Fibroblast of mammary gland (primary cell): Measurements from ENCODE around the gene ARHGAP22.

ENCODE experiments used
- DNase-seq: peaks from one replicate; pipeline ENCODE4 v3.0.0-alpha.2; 2010; ENCODE audit warnings: low read depth
- H3K4me3 ChIP-seq: 2 replicates; pipeline ENCODE4 v1.5.1; 2011; ENCODE audit warnings: low read depth, mild to moderate bottlenecking, low read length, moderate library complexity; ENCODE audit not compliant: control insufficient read depth
- TF ChIP-seq, protein P1 (sequence below): conservative IDR thresholded peaks from 2 replicates; pipeline ENCODE4 v1.5.1; 2011; ENCODE audit warnings: low read depth, low read length, inconsistent platforms; ENCODE audit not compliant: control insufficient read depth, insufficient read depth

Gene ARHGAP22

DNA sequence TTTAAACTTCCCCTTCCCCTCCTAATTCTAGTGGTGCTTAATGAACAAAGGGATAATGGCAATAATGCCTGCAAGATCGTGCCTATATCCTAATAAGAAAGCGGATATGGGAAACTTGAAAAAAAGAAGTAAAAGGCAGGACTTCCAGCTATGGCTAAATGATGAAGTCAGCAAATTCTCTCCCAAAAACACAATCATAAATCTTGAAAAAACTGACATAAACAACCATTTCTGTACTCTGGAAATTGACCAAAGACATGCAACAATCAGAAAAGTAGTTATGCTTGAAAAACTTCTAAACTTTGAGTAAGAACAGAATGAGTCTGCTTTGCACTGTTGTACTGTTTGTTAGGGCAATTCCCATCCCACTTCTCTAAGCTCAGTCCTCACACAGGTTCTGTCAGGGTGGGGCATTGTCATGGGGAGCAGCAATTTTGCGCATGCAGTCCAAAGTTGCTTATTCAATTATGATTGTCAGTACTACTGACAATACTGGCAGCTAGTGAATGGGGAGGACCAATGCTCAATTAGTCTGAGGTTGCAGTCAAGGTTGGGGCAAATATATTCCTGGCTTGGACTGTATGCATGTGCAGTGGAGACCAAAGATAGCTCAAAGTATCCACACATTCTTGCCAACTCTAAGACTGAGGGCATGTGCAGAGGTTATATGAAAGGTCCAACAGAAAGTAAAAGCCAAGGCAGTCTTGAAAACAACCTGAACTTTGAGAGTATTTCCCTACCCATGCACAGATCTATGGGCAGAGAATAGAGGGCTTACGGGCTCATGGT lies 34.1 kb upstream of the ARHGAP22 start:
- no peak overlapping the region for H3K4me3 ChIP-seq
- no peak for DNase-seq
- TF ChIP-seq, protein P1, sequence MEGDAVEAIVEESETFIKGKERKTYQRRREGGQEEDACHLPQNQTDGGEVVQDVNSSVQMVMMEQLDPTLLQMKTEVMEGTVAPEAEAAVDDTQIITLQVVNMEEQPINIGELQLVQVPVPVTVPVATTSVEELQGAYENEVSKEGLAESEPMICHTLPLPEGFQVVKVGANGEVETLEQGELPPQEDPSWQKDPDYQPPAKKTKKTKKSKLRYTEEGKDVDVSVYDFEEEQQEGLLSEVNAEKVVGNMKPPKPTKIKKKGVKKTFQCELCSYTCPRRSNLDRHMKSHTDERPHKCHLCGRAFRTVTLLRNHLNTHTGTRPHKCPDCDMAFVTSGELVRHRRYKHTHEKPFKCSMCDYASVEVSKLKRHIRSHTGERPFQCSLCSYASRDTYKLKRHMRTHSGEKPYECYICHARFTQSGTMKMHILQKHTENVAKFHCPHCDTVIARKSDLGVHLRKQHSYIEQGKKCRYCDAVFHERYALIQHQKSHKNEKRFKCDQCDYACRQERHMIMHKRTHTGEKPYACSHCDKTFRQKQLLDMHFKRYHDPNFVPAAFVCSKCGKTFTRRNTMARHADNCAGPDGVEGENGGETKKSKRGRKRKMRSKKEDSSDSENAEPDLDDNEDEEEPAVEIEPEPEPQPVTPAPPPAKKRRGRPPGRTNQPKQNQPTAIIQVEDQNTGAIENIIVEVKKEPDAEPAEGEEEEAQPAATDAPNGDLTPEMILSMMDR = no peak

DNA sequence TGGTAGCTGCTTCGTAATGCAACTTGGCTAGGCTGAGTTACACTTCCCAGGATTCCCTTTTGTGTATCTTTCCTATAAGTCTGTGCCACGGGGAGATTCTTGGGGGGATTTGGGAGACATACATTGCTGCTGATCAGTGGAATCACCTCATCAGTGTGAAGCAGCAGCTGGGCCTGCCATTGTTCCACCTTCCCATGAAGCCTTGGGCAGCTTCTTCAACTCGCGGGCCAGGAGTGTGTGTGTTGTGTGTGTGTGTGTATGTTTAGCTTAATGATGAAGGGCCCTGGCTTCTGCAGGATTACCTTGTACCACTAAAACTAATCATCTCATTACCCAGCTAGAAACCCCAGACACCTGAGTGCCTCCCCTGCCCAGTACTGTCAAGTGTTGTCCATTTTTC lies 33.3 kb upstream of the ARHGAP22 start:
- no peak overlapping the region for H3K4me3 ChIP-seq
- no peak for DNase-seq
- TF ChIP-seq, protein P1 = no peak

DNA sequence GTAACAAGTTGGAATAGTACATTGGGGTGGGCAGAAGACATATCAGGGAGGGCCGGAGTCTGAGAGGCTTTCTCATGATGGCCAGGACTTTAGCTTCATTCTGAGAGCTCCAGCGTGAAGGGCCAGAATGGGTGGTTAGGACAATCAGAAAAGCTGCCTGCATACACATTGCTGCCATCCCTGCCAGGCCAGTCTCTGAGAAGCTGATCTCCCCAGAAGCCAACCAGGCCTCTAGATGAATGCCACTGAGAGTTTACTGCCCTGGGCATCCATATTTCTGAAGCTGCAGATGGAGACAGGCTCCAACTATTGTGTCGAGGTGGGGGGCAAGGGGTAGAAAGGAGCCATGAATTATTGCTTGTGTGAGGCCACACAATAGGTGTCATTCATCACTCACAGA lies 32.0 kb upstream of the ARHGAP22 start:
- no peak for DNase-seq

DNA sequence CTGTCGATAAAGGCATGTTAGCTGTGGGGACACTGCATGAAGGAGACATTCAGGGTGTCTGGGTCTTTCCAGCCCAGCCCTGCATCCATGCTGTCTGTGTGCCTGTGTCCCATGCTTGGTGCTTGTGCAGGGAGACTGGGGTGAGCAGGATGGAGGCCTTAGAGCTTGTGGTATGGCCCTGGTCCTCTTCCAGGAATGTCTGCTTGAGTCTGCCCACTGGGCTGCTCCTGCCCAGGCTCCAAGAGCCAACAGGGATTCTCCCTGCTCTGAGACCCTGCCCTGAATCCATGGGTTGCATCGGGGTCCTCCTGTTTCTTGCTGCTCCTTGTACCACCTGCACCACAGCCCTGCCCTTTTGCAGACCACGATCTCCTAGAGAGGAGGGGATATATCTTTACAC lies 31.4 kb upstream of the ARHGAP22 start:
- DNase-seq = no peak
- TF ChIP-seq, protein P1 = no peak
- no peak overlapping the region for H3K4me3 ChIP-seq

More for the DNA sequence above, 32.0 kb upstream of the ARHGAP22 start:
- TF ChIP-seq, protein P1 = no peak
- no peak overlapping the region for H3K4me3 ChIP-seq

DNA sequence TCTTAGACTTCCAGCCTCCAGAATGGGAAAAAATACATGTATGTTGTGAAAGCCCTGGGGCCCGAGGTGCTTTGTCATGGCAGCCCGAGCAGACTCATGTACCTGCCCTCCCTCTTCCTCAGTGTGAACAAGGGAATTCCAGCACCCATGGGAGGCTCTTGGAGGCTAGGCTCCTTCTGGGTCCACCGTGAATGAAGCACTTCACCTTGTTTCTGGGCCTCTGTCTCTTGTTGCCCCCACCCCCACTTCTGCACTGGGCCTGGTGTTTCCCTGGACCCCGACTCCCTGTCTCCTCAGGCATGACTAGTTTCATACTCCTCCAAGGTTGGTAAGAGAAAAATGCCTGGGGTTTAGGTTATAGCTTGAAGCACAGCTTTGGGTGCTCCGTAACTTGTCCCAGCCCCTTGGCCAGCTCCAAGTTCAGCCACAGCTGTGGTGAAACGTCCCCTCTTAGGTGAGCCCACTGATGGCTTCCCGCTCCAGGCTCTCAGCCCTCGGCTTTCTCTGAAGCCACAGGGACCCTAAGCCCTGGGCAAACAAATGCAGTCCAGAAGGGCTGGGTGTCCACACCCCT lies 30.2 kb upstream of the ARHGAP22 start:
- H3K4me3 ChIP-seq = no peak overlapping the region
- no peak for DNase-seq
- TF ChIP-seq, protein P1 = no peak

DNA sequence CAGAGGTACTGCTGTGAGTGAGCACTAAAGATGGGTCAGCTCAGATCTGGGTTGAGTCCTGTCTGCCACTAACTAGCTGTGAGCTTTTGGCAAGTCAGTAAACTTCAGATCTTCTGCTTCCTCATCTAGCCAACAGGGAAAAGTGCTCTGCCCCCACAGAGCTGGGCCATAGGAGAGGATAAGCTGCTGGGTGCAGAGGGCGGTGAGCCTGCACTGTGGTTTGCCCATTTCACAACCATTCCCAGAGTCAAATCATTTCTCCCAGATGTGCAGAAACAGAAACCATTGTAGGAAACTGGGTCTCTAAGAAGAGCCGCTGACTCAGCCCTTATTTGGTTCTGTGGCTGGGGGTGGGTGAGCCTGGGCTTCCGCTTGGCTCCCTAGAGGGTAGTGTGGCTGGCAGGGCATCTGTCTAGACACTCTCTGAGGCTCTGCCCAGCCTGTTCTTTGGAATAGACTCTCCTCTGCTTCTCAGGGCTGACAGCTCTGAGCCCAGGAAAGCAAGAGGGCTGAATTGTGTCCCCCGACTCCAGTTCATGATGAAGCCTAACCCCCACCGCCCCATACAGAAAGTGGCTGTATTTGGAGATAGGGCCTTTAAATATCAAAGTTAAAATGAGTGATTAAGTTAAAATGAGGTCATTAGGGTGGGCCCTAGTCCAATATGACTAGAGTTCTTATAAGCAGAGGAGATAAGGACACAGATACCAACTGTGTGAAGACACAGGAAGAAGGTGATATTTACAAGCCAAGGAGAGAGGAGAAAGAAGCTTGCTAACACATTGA lies 29.5 kb upstream of the ARHGAP22 start:
- no peak overlapping the region for H3K4me3 ChIP-seq
- TF ChIP-seq, protein P1 = no peak
- peak; percentile 96 for DNase-seq
